GM21360 (cell line): Measurements from ENCODE around the gene RANBP1.

ENCODE experiments used
- ATAC-seq: cut with Tn5 transposase; IDR thresholded peaks from one replicate; pipeline ENCODE4 v1.9.1; 2021; ENCODE audit warnings: mild to moderate bottlenecking, moderate library complexity; ENCODE audit not compliant: unreplicated experiment

The RANBP1 gene

DNA sequence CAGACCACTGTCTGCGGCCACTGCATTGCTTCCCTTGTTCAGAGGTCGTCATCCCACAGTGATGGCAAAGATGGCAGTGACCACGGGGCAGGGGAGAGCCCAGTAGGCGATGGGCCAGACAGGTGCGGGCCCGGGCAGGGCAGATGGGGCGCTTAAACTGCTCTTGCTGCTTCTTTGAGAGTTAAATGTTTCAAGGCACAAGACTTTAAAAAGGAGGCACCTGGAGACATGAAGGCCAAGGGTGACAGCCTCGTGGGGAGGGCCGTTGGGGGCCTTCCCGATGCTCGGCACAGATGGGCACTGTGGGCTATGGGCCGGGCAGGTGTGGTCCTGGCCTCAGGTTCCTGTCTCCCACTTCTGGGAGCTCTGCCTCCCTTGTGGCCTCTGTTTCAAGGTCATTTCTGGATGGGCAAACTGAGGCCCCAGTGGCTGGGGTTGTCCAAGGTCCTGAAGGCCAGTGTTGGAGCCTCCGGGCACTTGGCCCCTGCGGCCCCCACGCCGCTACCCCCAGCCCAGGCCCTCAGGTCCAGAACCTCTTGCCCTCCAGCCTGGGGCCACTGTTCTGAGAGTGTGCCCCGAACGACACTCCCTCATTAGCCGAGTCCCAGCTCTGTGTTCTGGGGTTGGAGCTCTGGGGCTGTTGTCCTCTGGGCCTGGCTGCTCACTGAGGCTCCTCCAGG, 51.9 kb downstream of the RANBP1 start:
- no peak for ATAC-seq

DNA sequence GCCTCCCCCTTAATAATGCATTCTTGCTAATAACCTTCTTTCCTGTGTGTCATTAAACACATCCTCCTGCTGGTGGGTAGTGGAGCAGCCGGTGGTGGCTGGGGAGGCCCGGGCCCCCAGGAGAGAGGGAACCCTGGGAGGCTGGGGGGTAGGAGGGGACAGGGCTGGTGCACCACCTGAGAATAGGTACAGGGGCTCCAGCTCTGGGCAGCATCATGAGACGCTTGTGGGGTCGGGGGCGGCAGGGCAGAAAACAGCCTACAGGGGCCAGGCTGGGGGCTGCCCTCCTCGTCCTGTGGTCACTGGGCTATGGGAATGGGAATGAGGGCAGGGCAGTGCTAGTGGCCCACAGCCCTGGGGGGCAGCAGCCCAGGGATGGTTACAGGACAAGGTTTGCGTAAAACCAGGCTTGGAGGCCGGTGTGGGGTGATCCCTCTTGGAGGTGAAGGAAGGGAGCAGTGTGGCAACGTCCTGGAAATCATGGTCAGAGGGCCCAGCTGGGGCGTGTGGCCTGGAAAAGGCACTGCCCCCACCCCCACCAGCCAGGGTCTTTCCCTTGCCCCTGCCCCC, 53.4 kb downstream of the RANBP1 start:
- no peak for ATAC-seq

DNA sequence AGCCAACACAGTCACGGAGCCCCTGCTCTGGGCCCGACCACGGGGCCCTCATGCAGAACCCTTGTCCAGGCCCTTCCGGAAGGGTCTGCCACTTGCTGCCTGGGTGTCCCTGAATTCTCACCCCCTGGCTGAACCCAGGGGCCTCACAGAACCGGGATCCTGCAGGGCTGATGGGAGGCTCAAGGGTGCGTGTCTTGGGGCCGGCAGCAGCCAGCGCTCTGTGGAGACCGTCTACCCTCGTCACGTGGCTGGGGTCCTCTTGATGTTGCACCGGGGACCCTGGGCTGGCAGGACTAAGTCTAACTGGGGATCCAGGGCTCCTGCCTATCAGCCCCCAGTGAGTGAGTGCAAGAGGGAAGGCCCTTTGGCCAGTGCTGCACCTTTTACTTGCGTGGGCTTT, 54.3 kb downstream of the RANBP1 start:
- ATAC-seq: no peak

DNA sequence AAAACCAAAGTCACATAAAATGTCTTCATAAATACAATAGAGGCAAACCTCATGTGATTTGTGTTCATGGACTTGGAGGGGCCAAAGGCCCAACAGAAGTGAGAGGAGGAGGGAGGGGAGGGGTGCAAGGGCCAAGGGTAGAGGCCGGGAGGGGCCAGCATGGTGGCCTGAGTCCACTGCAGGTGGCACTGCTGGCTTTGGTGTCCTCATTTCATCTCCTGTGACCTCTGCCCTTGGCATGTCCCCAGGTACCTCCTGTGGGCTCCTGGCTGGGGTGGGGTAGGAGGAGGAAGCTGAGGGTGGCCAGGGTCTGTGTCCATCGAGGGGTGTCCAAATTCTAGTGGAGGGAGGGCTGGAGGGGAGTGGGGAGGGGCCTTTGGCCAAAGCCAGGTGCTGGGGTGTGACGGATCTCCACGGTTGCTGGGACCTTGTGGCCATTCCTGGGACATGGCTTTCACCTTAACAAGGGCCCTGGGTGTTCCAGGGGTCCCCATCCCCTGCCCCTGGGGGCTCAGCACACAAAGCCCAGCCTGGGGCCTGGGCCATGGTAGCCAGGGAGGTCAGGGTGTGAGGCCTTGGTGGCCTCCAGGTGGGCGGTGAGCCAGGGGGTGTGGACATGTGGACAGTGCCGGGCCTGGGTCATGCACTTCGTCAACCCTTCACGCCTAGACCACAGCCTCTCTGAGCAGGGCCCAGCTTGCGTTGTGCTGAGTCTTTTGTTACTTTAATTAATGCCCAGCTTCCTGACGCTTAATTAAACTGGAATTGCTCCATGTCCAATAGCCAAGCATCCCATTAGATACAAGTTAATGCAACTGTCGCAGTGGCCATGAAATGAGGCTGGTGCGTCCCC, 55.6 kb downstream of the RANBP1 start:
- no peak for ATAC-seq

DNA sequence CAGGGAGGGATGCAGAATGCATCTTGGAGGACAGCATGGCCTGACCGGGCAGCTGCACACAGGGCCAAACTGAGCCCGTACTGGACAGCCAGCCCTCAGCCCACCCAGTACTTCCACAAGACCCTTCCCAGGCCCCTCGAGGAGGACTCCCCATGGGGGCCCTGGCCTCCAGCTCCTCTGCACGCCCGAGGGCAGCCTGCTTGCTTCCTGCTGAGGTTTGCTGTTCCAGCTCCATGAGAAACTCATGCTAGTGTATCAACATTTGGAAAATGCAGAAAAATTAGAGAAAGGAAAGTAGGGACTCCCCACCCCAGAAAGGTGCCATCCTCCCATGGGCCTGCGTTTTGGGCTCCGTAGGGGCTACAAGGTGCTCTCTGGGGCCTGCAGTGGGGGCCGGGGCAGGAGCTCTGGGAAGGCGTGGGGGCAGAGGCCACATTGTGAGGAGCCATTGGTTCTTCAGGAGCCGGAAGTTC, 56.3 kb downstream of the RANBP1 start:
- no peak for ATAC-seq

DNA sequence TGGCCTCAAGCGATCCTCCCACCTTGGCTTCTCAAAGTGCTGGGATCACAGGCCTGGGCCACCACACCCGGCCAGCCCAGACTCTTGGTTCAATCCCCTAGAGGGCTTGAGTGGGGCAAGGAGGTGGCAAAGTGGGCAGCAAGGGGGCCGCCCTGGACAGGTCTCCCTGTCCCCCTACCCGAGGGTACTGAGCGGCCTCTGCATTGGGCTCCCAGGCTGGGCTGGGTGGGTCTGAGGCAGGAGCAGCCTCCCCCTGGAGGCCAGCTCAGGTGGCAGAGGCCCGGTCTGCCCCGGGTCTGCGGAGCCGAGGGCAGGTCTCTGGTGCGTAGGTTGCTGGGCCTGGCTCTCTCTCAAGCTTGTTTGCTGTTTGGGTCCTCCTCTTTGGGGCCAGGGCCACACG, 57.3 kb downstream of the RANBP1 start:
- ATAC-seq: no peak

DNA sequence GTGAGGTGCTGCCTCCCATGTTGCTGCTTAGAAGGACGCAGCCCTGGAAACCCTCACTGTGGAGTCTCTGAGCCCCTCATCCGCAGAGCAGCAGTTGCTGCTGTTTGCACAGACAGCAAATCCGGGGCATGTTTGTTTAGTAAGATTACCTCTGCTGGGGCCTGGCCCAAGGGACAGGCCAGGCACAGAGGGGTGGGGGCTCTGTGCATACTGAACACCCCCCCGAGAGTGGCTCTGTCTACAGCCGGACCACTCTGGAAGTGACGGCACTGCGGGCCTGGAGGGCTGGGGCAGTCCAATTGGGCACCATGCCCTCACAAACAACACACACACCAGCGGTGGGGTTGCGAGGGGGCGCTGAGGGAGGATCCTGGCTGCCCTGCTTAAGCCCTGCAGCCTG, 57.9 kb downstream of the RANBP1 start:
- ATAC-seq: no peak

DNA sequence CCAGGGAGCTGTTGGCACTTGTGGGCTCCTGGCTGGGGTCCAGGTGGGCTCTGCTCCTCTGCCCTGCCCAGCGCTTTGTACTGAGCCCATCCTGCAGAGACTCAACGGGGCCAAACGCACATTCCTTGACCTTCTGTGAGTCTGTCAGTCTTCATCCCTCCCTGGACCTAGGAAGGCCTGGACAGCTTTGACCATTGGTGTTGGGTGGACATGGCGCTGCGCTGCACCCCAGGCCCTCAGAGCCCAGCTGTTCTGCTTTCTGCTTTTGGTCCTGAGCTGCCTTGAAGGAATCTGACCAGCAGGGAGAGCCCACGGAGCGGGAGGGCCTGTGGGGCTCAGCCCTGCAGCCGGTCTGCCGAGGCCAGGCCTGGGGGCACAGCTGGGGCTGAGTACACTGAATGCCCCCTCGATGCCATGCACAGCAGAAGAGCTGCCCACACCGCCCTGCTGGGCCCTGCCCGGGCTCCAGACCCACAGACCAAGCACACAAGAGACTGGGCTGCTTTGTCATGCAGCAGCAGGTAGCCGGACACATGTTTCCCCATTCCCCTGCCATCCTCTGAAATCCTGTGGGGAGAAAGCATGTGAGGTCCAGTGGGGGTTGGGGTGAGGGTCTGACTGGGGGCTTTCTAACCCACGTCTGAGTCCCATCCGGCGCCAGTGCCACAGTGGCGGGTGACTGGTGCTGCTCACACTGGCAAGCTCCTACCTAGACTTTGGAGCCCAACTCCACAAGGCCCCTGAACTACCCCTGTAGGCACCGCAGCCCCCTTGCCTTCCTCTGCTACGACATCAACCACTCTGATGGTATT, 59.1 kb downstream of the RANBP1 start:
- no peak for ATAC-seq

DNA sequence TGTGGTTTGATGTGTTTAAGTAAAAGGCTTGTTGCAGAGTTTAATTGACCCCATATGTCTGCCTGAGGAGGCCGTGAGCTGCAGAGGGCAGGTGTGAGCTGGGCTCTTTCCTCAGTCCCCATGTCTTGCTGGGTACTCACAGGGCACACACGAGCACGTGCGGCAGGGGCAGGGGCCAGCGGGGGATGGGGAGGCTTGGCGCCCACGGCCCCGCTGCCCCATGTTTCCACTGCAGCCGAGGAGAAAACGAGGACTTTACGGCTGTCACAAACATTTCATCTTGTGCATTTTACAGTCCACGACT, 59.6 kb downstream of the RANBP1 start:
- no peak for ATAC-seq

DNA sequence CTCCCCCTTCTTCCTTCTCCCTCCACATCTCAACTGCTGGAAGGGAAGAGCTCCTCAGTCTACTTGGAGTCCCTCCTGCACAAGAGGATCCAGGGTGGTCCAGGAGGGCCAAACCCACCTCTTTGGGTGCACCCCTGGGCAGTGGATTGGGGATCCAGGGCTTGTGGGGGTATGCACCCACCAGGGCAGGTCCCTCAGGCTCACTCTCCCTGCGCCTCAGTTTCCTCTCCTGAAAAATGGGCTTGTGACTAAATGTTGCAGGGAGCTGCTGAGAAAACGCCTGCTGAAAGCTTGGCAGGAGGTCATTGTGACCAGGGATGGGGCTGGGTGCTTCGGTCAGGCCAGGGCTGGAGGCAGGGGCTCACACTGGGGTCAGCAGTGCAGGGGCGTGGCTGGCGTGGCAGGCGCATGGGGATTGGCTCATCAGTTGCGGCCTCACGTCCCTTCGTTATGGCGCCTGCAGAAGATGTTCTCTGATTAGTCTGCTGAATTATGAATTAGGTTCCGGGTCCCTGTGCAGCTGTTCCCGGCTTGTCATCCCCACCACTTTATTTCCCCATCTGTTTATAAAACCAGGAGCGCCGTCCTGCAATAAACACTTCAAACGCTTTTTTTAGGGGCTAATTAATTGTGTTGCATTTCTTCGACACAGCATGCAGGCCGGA, 60.6 kb downstream of the RANBP1 start:
- no peak for ATAC-seq
